OCI-LY3 (cell line): ENCODE results near the gene MSI2.

Source experiments
- H2AFZ ChIP-seq: fragments of 200-600, 300-600 bp; shearing (Covaris generic); 2 replicates; pipeline ENCODE4 v1.6.0; 2014; ENCODE audit warnings: antibody characterized with exemption, low read depth, low read length
- H3K27ac ChIP-seq: fragments of 200-600, 300-600 bp; sonication (generic); 2 replicates; pipeline ENCODE4 v1.5.1; 2014; ENCODE audit warnings: mild to moderate bottlenecking, low read length, moderate library complexity, mixed read lengths
- H3K27me3 ChIP-seq: fragments of 200-600, 300-600 bp; sonication (generic); 2 replicates; pipeline ENCODE4 v1.6.1; 2014; ENCODE audit warnings: low read depth, low read length, mixed read lengths
- H3K36me3 ChIP-seq: fragments of 200-600, 300-600 bp; sonication (generic); replicated peaks from 2 replicates; pipeline ENCODE3; 2014; ENCODE audit warnings: low read depth, low read length, mixed read lengths
- H3K4me1 ChIP-seq: fragments of 300-600, 200-600 bp; sonication (generic); 2 replicates; pipeline ENCODE4 v1.6.1; 2014; ENCODE audit warnings: low read length, mixed read lengths
- H3K4me2 ChIP-seq: fragments of 200-600, 300-600 bp; sonication (generic); 2 replicates; pipeline ENCODE4 v1.6.1; 2014; ENCODE audit warnings: low read length, mixed read lengths
- H3K4me3 ChIP-seq: fragments of 300-600, 200-600 bp; sonication (generic); 2 replicates; pipeline ENCODE4 v1.5.1; 2014; ENCODE audit warnings: antibody characterized with exemption, mild to moderate bottlenecking, low read length, moderate library complexity
- H3K79me2 ChIP-seq: fragments of 300-600, 200-600 bp; shearing (Covaris generic); 2 replicates; pipeline ENCODE4 v1.6.1; 2014; ENCODE audit warnings: mild to moderate bottlenecking, low read length, mixed read lengths
- H3K9ac ChIP-seq: fragments of 300-600, 200-600 bp; shearing (Covaris generic); 2 replicates; pipeline ENCODE4 v1.6.0; 2014; ENCODE audit warnings: mild to moderate bottlenecking, low read length, moderate library complexity
- H3K9me3 ChIP-seq: fragments of 200-600, 300-600 bp; shearing (Covaris generic); 2 replicates; pipeline ENCODE4 v1.6.1; 2014; ENCODE audit warnings: low read length, mixed read lengths; ENCODE audit not compliant: insufficient read depth
- H4K20me1 ChIP-seq: fragments of 200-600, 300-600 bp; sonication (generic); 2 replicates; pipeline ENCODE4 v1.6.1; 2016; ENCODE audit warnings: low read length, mixed read lengths; ENCODE audit not compliant: insufficient read depth
- EZH2phosphoT487 ChIP-seq: fragments of 200-600 bp; shearing (Covaris generic); IDR thresholded peaks from 2 replicates; pipeline ENCODE4 v1.6.1; 2018; ENCODE audit warnings: antibody characterized with exemption, mixed run types, low read depth
- TF ChIP-seq, protein P1 (sequence below): fragments of 200-600, 300-600 bp; sonication (generic); IDR thresholded peaks from 2 replicates; pipeline ENCODE4 v1.5.1; 2014; ENCODE audit warnings: antibody characterized with exemption, low read length, low read depth

The MSI2 gene

DNA sequence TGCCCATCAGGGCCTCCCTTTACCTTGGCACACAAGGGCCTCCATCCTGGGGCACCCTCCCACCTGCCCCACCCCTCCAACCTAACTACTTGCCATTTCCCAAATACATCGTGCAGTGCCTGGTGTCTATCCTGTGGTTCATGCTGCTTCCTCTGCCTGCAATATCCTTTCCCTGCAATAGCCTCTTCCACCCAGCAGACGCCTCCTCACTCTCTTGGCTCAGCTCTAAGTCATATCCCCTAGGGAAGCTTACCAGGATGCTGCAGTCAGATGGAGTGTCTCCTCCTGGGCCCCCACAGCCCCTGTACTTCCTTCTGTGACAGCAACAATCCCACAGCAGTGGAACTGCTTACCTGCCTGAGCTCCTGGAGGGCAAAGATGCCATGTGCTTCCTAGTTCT lies 452.1 kb downstream of the MSI2 start:
- no peak overlapping the region for H3K4me3 ChIP-seq
- H3K4me1 ChIP-seq, result peaks cover 6% of the 10 kb centered on the region; the same call in 1 of the 2 replicates
- no peak overlapping the region for H3K9ac ChIP-seq
- H2AFZ ChIP-seq, result no peak overlapping the region
- H3K79me2 ChIP-seq, result no peaks in the 10 kb centered on the region
- H3K27me3 ChIP-seq, result peaks cover 25% of the 10 kb centered on the region
- H3K27ac ChIP-seq, result no peak overlapping the region
- no peaks in the 10 kb centered on the region for H3K9me3 ChIP-seq
- H3K36me3 ChIP-seq, result no peaks in the 10 kb centered on the region
- H4K20me1 ChIP-seq, result no peaks in the 10 kb centered on the region
- H3K4me2 ChIP-seq, result no peak overlapping the region
- TF ChIP-seq, protein P1, sequence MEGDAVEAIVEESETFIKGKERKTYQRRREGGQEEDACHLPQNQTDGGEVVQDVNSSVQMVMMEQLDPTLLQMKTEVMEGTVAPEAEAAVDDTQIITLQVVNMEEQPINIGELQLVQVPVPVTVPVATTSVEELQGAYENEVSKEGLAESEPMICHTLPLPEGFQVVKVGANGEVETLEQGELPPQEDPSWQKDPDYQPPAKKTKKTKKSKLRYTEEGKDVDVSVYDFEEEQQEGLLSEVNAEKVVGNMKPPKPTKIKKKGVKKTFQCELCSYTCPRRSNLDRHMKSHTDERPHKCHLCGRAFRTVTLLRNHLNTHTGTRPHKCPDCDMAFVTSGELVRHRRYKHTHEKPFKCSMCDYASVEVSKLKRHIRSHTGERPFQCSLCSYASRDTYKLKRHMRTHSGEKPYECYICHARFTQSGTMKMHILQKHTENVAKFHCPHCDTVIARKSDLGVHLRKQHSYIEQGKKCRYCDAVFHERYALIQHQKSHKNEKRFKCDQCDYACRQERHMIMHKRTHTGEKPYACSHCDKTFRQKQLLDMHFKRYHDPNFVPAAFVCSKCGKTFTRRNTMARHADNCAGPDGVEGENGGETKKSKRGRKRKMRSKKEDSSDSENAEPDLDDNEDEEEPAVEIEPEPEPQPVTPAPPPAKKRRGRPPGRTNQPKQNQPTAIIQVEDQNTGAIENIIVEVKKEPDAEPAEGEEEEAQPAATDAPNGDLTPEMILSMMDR, result no peak
- TF ChIP-seq EZH2phosphoT487, result no peak

DNA sequence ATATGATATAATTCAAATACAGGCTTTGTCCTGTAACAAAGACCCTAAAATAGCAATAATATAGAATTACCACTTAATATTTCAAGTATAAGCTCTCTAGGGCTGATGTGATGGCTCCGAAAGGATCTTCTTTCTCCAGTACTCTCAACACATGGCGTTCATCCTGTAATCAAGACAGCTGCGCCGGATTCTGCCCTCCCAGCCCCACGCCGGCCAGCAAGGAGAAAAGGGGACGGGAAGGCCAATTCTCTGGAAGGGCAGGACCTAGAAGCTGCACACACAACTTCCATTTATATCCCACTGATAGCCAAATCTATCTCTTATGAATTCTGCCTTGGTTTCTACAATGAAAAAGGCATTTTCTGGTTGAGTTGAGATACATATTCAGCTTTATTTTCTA lies 456.8 kb downstream of the MSI2 start:
- TF ChIP-seq, protein P1, result no peak
- TF ChIP-seq EZH2phosphoT487, result no peak
- Histone ChIP-seq H3K36me3 (no peaks in the 10 kb centered on the region), H3K27me3 (peaks cover 39% of the 10 kb centered on the region), H3K9me3 (no peaks in the 10 kb centered on the region), H4K20me1 (no peaks in the 10 kb centered on the region), H3K4me3 (no peak overlapping the region), H2AFZ (no peak overlapping the region), H3K4me1 (no peaks in the 10 kb centered on the region), H3K9ac (no peak overlapping the region), H3K4me2 (no peak overlapping the region), H3K27ac (no peak overlapping the region), H3K79me2 (no peaks in the 10 kb centered on the region)

DNA sequence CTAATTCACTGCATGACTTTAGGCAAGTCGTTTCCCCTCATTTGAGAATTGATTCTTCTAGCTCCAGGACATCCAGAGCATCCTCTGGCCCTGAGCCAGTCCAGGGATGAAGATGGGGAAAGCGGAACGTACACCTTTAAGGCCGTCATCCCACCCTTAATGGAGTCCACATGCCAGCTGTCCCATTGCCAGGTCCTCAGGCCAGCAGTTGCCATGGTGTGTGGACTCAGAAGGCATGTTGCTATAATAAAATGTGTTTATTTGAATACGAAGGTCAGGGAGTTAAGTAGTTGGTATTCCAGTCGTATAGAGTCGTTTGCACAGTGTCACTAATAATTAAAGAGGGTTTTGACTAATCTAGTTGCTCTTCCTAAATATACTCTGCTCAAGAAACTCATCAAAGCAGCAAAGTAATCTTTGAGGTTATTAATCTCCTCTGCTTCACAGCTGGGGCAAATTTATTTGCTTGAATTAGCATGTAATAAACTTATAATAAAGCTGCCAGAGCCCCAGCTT lies 458.4 kb downstream of the MSI2 start:
- no peaks in the 10 kb centered on the region for H3K4me1 ChIP-seq
- H3K79me2 ChIP-seq, result no peaks in the 10 kb centered on the region
- H4K20me1 ChIP-seq, result no peaks in the 10 kb centered on the region
- no peak overlapping the region for H2AFZ ChIP-seq
- H3K4me2 ChIP-seq, result no peak overlapping the region
- H3K9me3 ChIP-seq, result no peaks in the 10 kb centered on the region
- H3K9ac ChIP-seq, result no peak overlapping the region
- peaks cover 44% of the 10 kb centered on the region for H3K27me3 ChIP-seq
- H3K27ac ChIP-seq, result no peak overlapping the region
- H3K4me3 ChIP-seq, result no peak overlapping the region
- TF ChIP-seq EZH2phosphoT487, result no peak
- TF ChIP-seq, protein P1, result no peak
- no peaks in the 10 kb centered on the region for H3K36me3 ChIP-seq

DNA sequence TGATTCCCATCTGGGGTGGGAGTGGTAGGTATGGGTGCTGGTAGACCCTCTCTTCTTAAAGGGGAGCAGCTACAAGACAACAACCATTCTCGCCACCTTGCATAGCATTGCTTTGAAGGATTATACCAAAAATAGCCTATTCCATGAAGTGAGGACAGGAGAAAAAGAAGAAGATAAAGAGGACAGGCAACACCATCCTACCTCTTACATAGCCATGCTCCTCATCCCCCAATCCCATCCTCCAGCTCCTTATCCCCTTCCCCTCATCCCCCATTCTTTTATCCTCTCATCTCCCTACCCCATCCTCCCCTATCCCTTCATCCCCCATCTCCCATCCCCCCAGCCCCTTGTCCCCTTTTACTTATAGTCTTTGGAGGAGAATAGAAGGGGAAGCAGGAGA lies 459.7 kb downstream of the MSI2 start:
- H4K20me1 ChIP-seq, result no peaks in the 10 kb centered on the region
- no peaks in the 10 kb centered on the region for H3K79me2 ChIP-seq
- H2AFZ ChIP-seq, result no peak overlapping the region
- TF ChIP-seq, protein P1, result no peak
- no peak for TF ChIP-seq EZH2phosphoT487
- H3K9ac ChIP-seq, result no peak overlapping the region
- H3K27ac ChIP-seq, result no peak overlapping the region
- H3K4me2 ChIP-seq, result no peak overlapping the region
- peaks cover 44% of the 10 kb centered on the region for H3K27me3 ChIP-seq
- H3K36me3 ChIP-seq, result no peaks in the 10 kb centered on the region
- H3K4me1 ChIP-seq, result no peaks in the 10 kb centered on the region
- no peak overlapping the region for H3K4me3 ChIP-seq
- H3K9me3 ChIP-seq, result no peaks in the 10 kb centered on the region
